ENCODE results near the gene TRIM26.

Gene TRIM26

DNA sequence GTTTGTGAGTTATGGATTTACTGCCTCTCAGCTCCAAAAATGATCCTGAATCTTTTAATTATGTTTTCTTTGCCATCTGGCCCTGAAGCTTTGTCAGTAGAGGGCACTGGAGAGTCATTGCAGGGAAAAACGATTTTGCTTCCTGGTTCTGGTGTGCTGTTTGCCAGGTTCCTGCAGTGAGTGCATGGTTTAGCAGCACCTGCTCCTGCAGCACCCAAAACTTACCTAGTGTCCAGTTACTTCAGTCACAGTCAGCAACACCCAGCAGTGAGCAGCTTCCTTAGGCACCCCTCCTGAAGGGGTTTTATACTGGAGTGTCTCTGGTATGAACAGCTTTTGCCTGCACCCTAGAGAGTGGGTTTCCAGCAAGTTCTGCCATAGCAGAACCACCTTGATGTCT lies 6.0 kb upstream of the TRIM26 start:
- Histone ChIP-seq H3K36me3 (ENCODE audit: insufficient read depth, insufficient read length, low read length) (no peaks in the 10 kb centered on the region), H3K27me3 (ENCODE audit: insufficient read depth, insufficient read length) (no peaks in the 10 kb centered on the region), H3K9me3 (ENCODE audit: insufficient read depth, low read length) (peaks cover 21% of the 10 kb centered on the region), H3K4me1 (ENCODE audit: insufficient read depth, insufficient read length) (no peaks in the 10 kb centered on the region), H3K9ac (ENCODE audit: insufficient read length, low read depth) (no peak overlapping the region), H3K4me3 (ENCODE audit: insufficient read length, low read depth) (no peak overlapping the region)
- TF ChIP-seq SUZ12 (IDR thresholded peaks at IDR 0.05; ENCODE audit: extremely low read depth, insufficient read depth, insufficient read length): no peak
- no peak for TF ChIP-seq ZNF274 (IDR thresholded peaks at IDR 0.05; ENCODE audit: low read depth, low read length)
- no peak for TF ChIP-seq YY1 (IDR thresholded peaks at IDR 0.05; ENCODE audit: insufficient read depth, insufficient read length)
- DNase-seq (ENCODE audit: low read depth, low spot score): no peak

DNA sequence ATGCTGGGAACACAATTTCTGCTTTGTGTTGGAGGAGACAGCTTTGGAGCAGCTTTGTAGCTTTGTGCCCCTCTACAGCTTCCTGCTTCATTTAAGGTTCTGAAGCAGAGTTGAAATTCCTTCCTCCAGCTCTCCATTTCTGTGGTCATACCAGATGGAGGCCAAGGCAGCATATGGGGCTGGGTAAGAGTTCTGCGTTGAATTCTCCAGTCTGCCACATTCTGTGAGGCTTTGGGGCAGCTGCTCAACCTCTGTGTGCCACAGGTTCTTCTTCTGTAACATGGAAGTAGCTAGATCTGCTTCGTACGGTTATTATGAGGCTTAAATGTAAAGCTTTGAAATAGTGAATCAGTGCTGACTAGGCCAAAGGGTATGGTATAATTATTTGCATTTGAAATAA lies 2.9 kb upstream of the TRIM26 start:
- DNase-seq (ENCODE audit: low read depth, low spot score): no peak
- no peak overlapping the region for H3K9ac ChIP-seq (ENCODE audit: insufficient read length, low read depth)
- TF ChIP-seq SUZ12 (IDR thresholded peaks at IDR 0.05; ENCODE audit: extremely low read depth, insufficient read depth, insufficient read length) (no peak), ZNF274 (IDR thresholded peaks at IDR 0.05; ENCODE audit: low read depth, low read length) (no peak), YY1 (IDR thresholded peaks at IDR 0.05; ENCODE audit: insufficient read depth, insufficient read length) (no peak)
- H3K4me1 ChIP-seq (ENCODE audit: insufficient read depth, insufficient read length): no peaks in the 10 kb centered on the region
- no peak overlapping the region for H3K4me3 ChIP-seq (ENCODE audit: insufficient read length, low read depth)
- peaks cover 3% of the 10 kb centered on the region for H3K36me3 ChIP-seq (ENCODE audit: insufficient read depth, insufficient read length, low read length)
- H3K27me3 ChIP-seq (ENCODE audit: insufficient read depth, insufficient read length): no peaks in the 10 kb centered on the region
- no peaks in the 10 kb centered on the region for H3K9me3 ChIP-seq (ENCODE audit: insufficient read depth, low read length)

DNA sequence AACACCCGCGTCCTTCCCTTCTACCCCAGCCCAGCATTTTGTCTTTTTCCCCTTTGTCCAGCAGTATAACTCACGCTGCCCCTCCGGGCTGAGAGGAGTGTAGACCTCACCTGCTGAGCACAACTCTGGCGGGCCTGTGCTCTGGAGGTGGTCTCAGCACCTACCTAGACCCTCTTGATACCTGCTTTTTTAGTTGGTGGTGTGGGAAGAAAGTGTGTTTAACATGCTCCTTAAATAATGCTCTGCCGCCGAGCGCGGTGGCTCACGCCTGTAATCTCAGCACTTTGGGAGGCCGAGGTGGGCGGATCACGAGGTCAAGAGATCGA lies 1.4 kb upstream of the TRIM26 start:
- DNase-seq (ENCODE audit: low read depth, low spot score): no peak
- H3K27me3 ChIP-seq (ENCODE audit: insufficient read depth, insufficient read length): no peaks in the 10 kb centered on the region
- H3K4me1 ChIP-seq (ENCODE audit: insufficient read depth, insufficient read length): no peaks in the 10 kb centered on the region
- H3K9me3 ChIP-seq (ENCODE audit: insufficient read depth, low read length): no peaks in the 10 kb centered on the region
- H3K36me3 ChIP-seq (ENCODE audit: insufficient read depth, insufficient read length, low read length): peaks cover 5% of the 10 kb centered on the region
- TF ChIP-seq YY1 (IDR thresholded peaks at IDR 0.05; ENCODE audit: insufficient read depth, insufficient read length) (no peak), ZNF274 (IDR thresholded peaks at IDR 0.05; ENCODE audit: low read depth, low read length) (no peak), SUZ12 (IDR thresholded peaks at IDR 0.05; ENCODE audit: extremely low read depth, insufficient read depth, insufficient read length) (no peak)
- H3K4me3 ChIP-seq (ENCODE audit: insufficient read length, low read depth): peak overlapping the region; percentile 50
- H3K9ac ChIP-seq (ENCODE audit: insufficient read length, low read depth): peak overlapping the region; percentile 82

DNA sequence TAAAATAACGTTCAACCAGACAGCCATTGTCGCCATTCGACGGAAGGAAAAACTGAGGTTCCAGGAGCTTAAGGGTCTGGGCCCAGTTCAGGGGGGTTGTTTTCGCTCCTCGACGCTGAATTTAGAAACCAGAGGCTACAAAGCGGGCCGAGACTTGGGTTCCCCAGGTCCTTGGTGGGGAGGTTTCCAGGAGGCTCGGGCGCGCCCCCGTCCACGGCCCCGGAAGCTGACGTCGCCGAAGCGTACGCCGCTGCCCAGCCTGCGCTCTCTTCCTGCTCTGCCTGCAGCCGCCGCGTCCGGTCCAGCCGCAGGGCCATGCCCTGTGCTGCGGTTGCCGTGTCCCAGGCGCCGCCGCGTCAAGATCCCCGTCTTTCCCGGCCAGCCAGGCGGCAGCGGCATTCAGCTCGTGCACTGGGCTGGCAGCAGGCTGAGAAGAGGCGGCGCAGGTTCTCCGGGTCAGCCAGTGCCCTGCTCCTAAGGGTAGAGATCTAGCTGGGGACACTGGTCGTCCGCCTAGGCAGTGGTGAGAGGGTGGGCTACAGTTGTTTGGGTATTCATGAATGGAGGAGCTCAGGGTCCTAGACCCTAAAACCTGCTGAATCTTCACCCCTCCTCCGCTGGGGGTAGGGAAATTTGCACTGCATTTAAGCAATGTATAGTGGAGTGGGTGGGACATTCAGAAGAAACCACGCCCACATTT lies 901 bp upstream of the TRIM26 start:
- peaks cover 7% of the 10 kb centered on the region for H3K36me3 ChIP-seq (ENCODE audit: insufficient read depth, insufficient read length, low read length)
- TF ChIP-seq ZNF274 (IDR thresholded peaks at IDR 0.05; ENCODE audit: low read depth, low read length) (no peak), YY1 (IDR thresholded peaks at IDR 0.05; ENCODE audit: insufficient read depth, insufficient read length) (no peak), SUZ12 (IDR thresholded peaks at IDR 0.05; ENCODE audit: extremely low read depth, insufficient read depth, insufficient read length) (no peak)
- peak overlapping the region; percentile 50 for H3K4me3 ChIP-seq (ENCODE audit: insufficient read length, low read depth)
- no peaks in the 10 kb centered on the region for H3K9me3 ChIP-seq (ENCODE audit: insufficient read depth, low read length)
- H3K4me1 ChIP-seq (ENCODE audit: insufficient read depth, insufficient read length): no peaks in the 10 kb centered on the region
- peak overlapping the region; percentile 82 for H3K9ac ChIP-seq (ENCODE audit: insufficient read length, low read depth)
- no peak for DNase-seq (ENCODE audit: low read depth, low spot score)
- H3K27me3 ChIP-seq (ENCODE audit: insufficient read depth, insufficient read length): no peaks in the 10 kb centered on the region

DNA sequence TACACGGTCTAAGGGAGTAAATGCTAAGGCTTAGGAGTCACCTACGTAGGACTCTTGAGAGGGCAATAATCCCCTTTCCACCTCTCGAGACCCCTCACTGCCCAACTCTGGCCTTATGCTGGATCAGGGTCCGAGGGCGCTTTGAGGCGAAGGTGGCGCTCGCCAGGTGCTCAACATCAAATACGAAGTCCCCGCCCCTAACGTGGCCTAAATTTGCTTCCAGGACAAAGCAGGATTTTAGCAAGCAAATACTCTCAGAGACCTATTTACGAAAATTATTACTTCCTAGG lies 406 bp upstream of the TRIM26 start:
- no peak for TF ChIP-seq ZNF274 (IDR thresholded peaks at IDR 0.05; ENCODE audit: low read depth, low read length)
- TF ChIP-seq SUZ12 (IDR thresholded peaks at IDR 0.05; ENCODE audit: extremely low read depth, insufficient read depth, insufficient read length): no peak
- TF ChIP-seq YY1 (IDR thresholded peaks at IDR 0.05; ENCODE audit: insufficient read depth, insufficient read length): no peak
- Histone ChIP-seq H3K9ac (ENCODE audit: insufficient read length, low read depth) (peak overlapping the region; percentile 82), H3K4me3 (ENCODE audit: insufficient read length, low read depth) (peak overlapping the region; percentile 50), H3K27me3 (ENCODE audit: insufficient read depth, insufficient read length) (no peaks in the 10 kb centered on the region), H3K36me3 (ENCODE audit: insufficient read depth, insufficient read length, low read length) (peaks cover 10% of the 10 kb centered on the region), H3K4me1 (ENCODE audit: insufficient read depth, insufficient read length) (peaks cover 3% of the 10 kb centered on the region), H3K9me3 (ENCODE audit: insufficient read depth, low read length) (no peaks in the 10 kb centered on the region)
- DNase-seq (ENCODE audit: low read depth, low spot score): no peak

DNA sequence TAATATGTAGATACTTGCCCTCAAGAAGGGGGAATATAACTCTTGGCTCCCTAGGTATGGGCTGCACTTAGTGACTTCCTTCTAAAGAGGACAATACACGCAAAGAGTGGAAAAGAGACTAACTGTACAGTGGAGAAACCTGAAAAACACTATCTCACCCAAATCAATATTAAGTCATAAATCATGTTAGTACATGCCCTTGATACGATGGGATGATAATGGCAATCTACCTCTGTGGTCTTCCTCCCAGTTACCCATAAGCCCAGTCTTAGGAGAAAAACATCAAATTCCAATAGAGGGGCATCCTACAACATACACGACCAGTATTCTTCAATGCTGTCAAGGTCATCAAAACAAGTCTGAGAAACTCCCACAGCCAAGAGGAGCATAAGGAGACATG lies 1.3 kb downstream of the TRIM26 start:
- no peak for TF ChIP-seq ZNF274 (IDR thresholded peaks at IDR 0.05; ENCODE audit: low read depth, low read length)
- no peak for TF ChIP-seq YY1 (IDR thresholded peaks at IDR 0.05; ENCODE audit: insufficient read depth, insufficient read length)
- no peak for TF ChIP-seq SUZ12 (IDR thresholded peaks at IDR 0.05; ENCODE audit: extremely low read depth, insufficient read depth, insufficient read length)
- DNase-seq (ENCODE audit: low read depth, low spot score): no peak
- H3K9ac ChIP-seq (ENCODE audit: insufficient read length, low read depth): no peak overlapping the region
- H3K27me3 ChIP-seq (ENCODE audit: insufficient read depth, insufficient read length): no peaks in the 10 kb centered on the region
- no peaks in the 10 kb centered on the region for H3K9me3 ChIP-seq (ENCODE audit: insufficient read depth, low read length)
- peak overlapping the region; percentile 75 for H3K4me3 ChIP-seq (ENCODE audit: insufficient read length, low read depth)
- H3K4me1 ChIP-seq (ENCODE audit: insufficient read depth, insufficient read length): peaks cover 9% of the 10 kb centered on the region
- peaks cover 10% of the 10 kb centered on the region for H3K36me3 ChIP-seq (ENCODE audit: insufficient read depth, insufficient read length, low read length)

DNA sequence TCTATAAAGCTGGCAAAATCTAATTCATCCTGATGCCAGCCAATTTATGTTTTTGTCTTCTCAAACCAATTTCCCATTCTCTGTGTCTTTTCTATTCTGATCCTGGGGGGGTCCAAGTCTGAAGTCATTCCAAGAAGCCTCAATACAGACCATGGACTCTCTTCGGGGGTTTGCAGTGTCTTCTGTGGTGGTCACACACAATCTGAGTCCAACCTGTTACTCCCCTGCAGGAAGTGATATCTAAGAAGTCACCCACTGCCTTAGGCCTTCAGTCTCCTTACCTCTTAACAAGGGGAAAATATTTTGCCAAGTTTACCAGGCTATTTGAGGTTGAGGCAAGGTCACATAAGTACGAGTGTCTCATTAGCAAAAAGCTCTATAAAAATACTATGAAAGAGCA lies 1.9 kb downstream of the TRIM26 start:
- Histone ChIP-seq H3K9me3 (ENCODE audit: insufficient read depth, low read length) (no peaks in the 10 kb centered on the region), H3K4me1 (ENCODE audit: insufficient read depth, insufficient read length) (peaks cover 9% of the 10 kb centered on the region), H3K4me3 (ENCODE audit: insufficient read length, low read depth) (no peak overlapping the region), H3K27me3 (ENCODE audit: insufficient read depth, insufficient read length) (no peaks in the 10 kb centered on the region), H3K9ac (ENCODE audit: insufficient read length, low read depth) (no peak overlapping the region), H3K36me3 (ENCODE audit: insufficient read depth, insufficient read length, low read length) (peaks cover 10% of the 10 kb centered on the region)
- DNase-seq (ENCODE audit: low read depth, low spot score): no peak
- TF ChIP-seq SUZ12 (IDR thresholded peaks at IDR 0.05; ENCODE audit: extremely low read depth, insufficient read depth, insufficient read length) (no peak), ZNF274 (IDR thresholded peaks at IDR 0.05; ENCODE audit: low read depth, low read length) (no peak), YY1 (IDR thresholded peaks at IDR 0.05; ENCODE audit: insufficient read depth, insufficient read length) (no peak)
